Measurements from ENCODE around the gene TMCO5A.

Gene TMCO5A

DNA sequence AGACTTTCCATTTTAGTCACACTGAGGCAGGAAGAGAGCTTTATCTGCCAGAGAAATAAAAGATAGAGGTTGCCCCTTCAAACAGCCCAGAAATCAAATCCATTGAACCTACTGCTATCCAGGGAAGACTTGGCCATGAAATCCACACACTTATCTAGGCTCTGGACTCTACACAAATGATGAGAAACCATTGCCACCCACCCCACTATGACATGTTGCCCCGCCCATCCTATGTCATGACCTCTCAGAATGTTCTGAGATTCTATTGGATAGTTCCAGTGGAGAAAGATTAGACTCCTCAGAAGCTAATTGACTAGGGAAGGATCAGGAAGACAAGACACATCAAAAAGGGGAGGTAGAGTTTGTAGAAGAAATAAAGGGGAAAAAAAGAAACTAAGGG lies at the start of gene TMCO5A:
TMCO5A (plus strand) TSS at position 301 of the 400 bp plus-strand sequence. CDS start 1,684 bp downstream, outside the sequence.
- H3K27me3 ChIP-seq (ENCODE audit: control insufficient read depth in 1 of 2, insufficient read depth in 2 of 2, low read length in 2 of 2) = no peaks in the 10 kb centered on the region
- no peaks in the 10 kb centered on the region for H3K9me3 ChIP-seq (ENCODE audit: control insufficient read depth in 2 of 2, low read length in 2 of 2)
- no peak within 1 kb of the TSS for H3K4me3 ChIP-seq (ENCODE audit: low read length in 2 of 2)
- H3K4me1 ChIP-seq (ENCODE audit: control insufficient read depth, insufficient read depth, low read length) = no peaks in the 10 kb centered on the region
- H3K36me3 ChIP-seq (ENCODE audit: control insufficient read depth in 2 of 2, insufficient read depth in 2 of 2, low read length in 2 of 2) = no peaks in the 10 kb centered on the region
- H3K27ac ChIP-seq (ENCODE audit: low read length) = no peak within 1 kb of the TSS
- H3K9ac ChIP-seq (ENCODE audit: low read length in 2 of 2) = no peak within 1 kb of the TSS

DNA sequence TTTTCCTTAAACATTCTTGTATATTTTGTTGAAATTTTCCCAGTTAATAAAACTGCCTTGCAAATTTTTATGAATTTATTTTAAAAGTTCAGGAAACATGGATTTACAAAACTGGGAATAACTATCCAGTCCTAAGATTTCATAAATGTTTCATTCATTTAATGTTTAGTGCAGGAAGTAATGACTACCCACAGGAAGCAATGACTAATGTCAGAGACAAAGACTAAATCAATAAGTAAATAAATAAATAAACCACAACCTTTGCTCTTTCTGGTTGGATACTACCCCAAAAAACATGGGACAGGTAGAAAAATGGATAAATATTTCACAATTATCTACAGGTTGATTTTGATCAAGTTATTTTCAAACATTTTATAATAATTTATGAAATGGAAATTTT lies 48.8 kb upstream of the TMCO5A start:
- Histone ChIP-seq H3K4me3 (ENCODE audit: low read length in 2 of 2) (no peak overlapping the region), H3K27me3 (ENCODE audit: control insufficient read depth in 1 of 2, insufficient read depth in 2 of 2, low read length in 2 of 2) (peaks cover 3% of the 10 kb centered on the region in 2 donors), H3K4me1 (ENCODE audit: control insufficient read depth, insufficient read depth, low read length) (no peaks in the 10 kb centered on the region), H3K9me3 (ENCODE audit: control insufficient read depth in 2 of 2, low read length in 2 of 2) (no peaks in the 10 kb centered on the region), H3K27ac (ENCODE audit: low read length) (no peak overlapping the region), H3K9ac (ENCODE audit: low read length in 2 of 2) (no peak overlapping the region), H3K36me3 (ENCODE audit: control insufficient read depth in 2 of 2, insufficient read depth in 2 of 2, low read length in 2 of 2) (no peaks in the 10 kb centered on the region)

- Histone ChIP-seq H3K9me3 (ENCODE audit: control insufficient read depth in 2 of 2, low read length in 2 of 2) (no peaks in the 10 kb centered on the region), H3K9ac (ENCODE audit: low read length in 2 of 2) (no peak overlapping the region), H3K4me3 (ENCODE audit: low read length in 2 of 2) (no peak overlapping the region), H3K27ac (ENCODE audit: low read length) (no peak overlapping the region), H3K27me3 (ENCODE audit: control insufficient read depth in 1 of 2, insufficient read depth in 2 of 2, low read length in 2 of 2) (peaks cover 0 to 3% of the 10 kb centered on the region in 2 donors), H3K36me3 (ENCODE audit: control insufficient read depth in 2 of 2, insufficient read depth in 2 of 2, low read length in 2 of 2) (no peaks in the 10 kb centered on the region), H3K4me1 (ENCODE audit: control insufficient read depth, insufficient read depth, low read length) (no peaks in the 10 kb centered on the region)
Observed at GRCh38 chr15:37888356-37888755, 46.1 kb upstream of the TMCO5A start.

GRCh38 chr15:37891766-37892368 lies 42.6 kb upstream of the TMCO5A start:
- Histone ChIP-seq H3K4me1 (ENCODE audit: control insufficient read depth, insufficient read depth, low read length) (no peaks in the 10 kb centered on the region), H3K9ac (ENCODE audit: low read length in 2 of 2) (no peak overlapping the region)

DNA sequence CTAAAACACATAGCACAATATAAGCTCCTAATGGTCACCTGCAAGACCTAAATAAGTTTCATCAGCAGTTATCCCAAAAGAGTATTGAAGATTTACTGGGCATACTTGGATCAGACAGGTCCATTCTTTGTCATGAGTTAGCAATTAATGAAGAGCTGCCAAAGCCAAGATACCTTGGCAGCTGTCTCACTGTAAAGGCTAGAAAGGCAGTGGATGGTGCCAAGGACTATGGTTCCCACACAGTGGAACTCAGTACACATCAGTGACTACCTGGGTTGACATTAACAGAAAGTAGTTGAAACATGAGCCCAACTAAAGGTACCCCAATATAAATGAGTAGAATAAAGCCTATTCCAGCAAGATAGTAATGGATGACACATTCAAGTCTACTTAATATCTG lies 41.1 kb upstream of the TMCO5A start:
- Histone ChIP-seq H3K4me1 (ENCODE audit: control insufficient read depth, insufficient read depth, low read length) (no peaks in the 10 kb centered on the region), H3K36me3 (ENCODE audit: control insufficient read depth in 2 of 2, insufficient read depth in 2 of 2, low read length in 2 of 2) (no peaks in the 10 kb centered on the region), H3K27me3 (ENCODE audit: control insufficient read depth in 1 of 2, insufficient read depth in 2 of 2, low read length in 2 of 2) (no peaks in the 10 kb centered on the region), H3K9me3 (ENCODE audit: control insufficient read depth in 2 of 2, low read length in 2 of 2) (no peaks in the 10 kb centered on the region), H3K9ac (ENCODE audit: low read length in 2 of 2) (no peak overlapping the region), H3K27ac (ENCODE audit: low read length) (no peak overlapping the region), H3K4me3 (ENCODE audit: low read length in 2 of 2) (no peak overlapping the region)

More at GRCh38 chr15:37891766-37892368, 42.6 kb upstream of the TMCO5A start:
- no peak overlapping the region for H3K4me3 ChIP-seq (ENCODE audit: low read length in 2 of 2)
- no peaks in the 10 kb centered on the region for H3K36me3 ChIP-seq (ENCODE audit: control insufficient read depth in 2 of 2, insufficient read depth in 2 of 2, low read length in 2 of 2)
- H3K27ac ChIP-seq (ENCODE audit: low read length) = no peak overlapping the region
- peaks cover 0 to 3% of the 10 kb centered on the region in 2 donors for H3K27me3 ChIP-seq (ENCODE audit: control insufficient read depth in 1 of 2, insufficient read depth in 2 of 2, low read length in 2 of 2)
- H3K9me3 ChIP-seq (ENCODE audit: control insufficient read depth in 2 of 2, low read length in 2 of 2) = no peaks in the 10 kb centered on the region

- H3K9ac ChIP-seq (ENCODE audit: low read length in 2 of 2) = no peak overlapping the region
- H3K36me3 ChIP-seq (ENCODE audit: control insufficient read depth in 2 of 2, insufficient read depth in 2 of 2, low read length in 2 of 2) = no peaks in the 10 kb centered on the region
- H3K27me3 ChIP-seq (ENCODE audit: control insufficient read depth in 1 of 2, insufficient read depth in 2 of 2, low read length in 2 of 2) = no peaks in the 10 kb centered on the region
- no peaks in the 10 kb centered on the region for H3K9me3 ChIP-seq (ENCODE audit: control insufficient read depth in 2 of 2, low read length in 2 of 2)
- no peaks in the 10 kb centered on the region for H3K4me1 ChIP-seq (ENCODE audit: control insufficient read depth, insufficient read depth, low read length)
- no peak overlapping the region for H3K4me3 ChIP-seq (ENCODE audit: low read length in 2 of 2)
- H3K27ac ChIP-seq (ENCODE audit: low read length) = no peak overlapping the region
Observed at GRCh38 chr15:37898362-37898761, 36.1 kb upstream of the TMCO5A start.

- H3K9ac ChIP-seq (ENCODE audit: low read length in 2 of 2) = no peak overlapping the region
- H3K4me3 ChIP-seq (ENCODE audit: low read length in 2 of 2) = no peak overlapping the region
- H3K4me1 ChIP-seq (ENCODE audit: control insufficient read depth, insufficient read depth, low read length) = no peaks in the 10 kb centered on the region
- H3K27me3 ChIP-seq (ENCODE audit: control insufficient read depth in 1 of 2, insufficient read depth in 2 of 2, low read length in 2 of 2) = no peaks in the 10 kb centered on the region
- H3K9me3 ChIP-seq (ENCODE audit: control insufficient read depth in 2 of 2, low read length in 2 of 2) = no peaks in the 10 kb centered on the region
- no peak overlapping the region for H3K27ac ChIP-seq (ENCODE audit: low read length)
- no peaks in the 10 kb centered on the region for H3K36me3 ChIP-seq (ENCODE audit: control insufficient read depth in 2 of 2, insufficient read depth in 2 of 2, low read length in 2 of 2)
Observed at GRCh38 chr15:37900326-37901221, 33.9 kb upstream of the TMCO5A start.

DNA sequence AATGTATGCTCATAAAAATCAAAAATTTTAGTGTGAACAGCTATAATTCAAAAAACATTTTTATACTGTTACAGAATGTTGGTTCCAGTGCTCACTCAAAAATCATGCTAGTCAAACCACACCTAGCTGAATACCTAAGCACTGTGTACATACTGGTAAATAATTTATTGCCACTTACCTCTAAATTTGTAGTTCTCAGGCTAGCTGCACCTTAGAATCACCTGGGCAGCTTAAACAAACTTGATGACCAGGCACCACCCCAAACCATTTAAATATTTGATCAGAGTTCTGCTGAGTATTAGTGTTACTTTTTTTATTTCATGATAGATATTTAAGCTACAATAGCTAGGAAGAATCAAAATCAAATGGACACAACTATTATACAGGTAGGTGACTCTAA lies 32.3 kb upstream of the TMCO5A start:
- no peak overlapping the region for H3K4me3 ChIP-seq (ENCODE audit: low read length in 2 of 2)
- no peaks in the 10 kb centered on the region for H3K36me3 ChIP-seq (ENCODE audit: control insufficient read depth in 2 of 2, insufficient read depth in 2 of 2, low read length in 2 of 2)
- H3K27ac ChIP-seq (ENCODE audit: low read length) = no peak overlapping the region
- H3K9ac ChIP-seq (ENCODE audit: low read length in 2 of 2) = no peak overlapping the region
- no peaks in the 10 kb centered on the region for H3K27me3 ChIP-seq (ENCODE audit: control insufficient read depth in 1 of 2, insufficient read depth in 2 of 2, low read length in 2 of 2)
- H3K4me1 ChIP-seq (ENCODE audit: control insufficient read depth, insufficient read depth, low read length) = no peaks in the 10 kb centered on the region
- no peaks in the 10 kb centered on the region for H3K9me3 ChIP-seq (ENCODE audit: control insufficient read depth in 2 of 2, low read length in 2 of 2)

- no peak overlapping the region for H3K9ac ChIP-seq (ENCODE audit: low read length in 2 of 2)
- no peak overlapping the region for H3K27ac ChIP-seq (ENCODE audit: low read length)
- H3K9me3 ChIP-seq (ENCODE audit: control insufficient read depth in 2 of 2, low read length in 2 of 2) = no peaks in the 10 kb centered on the region
Observed at GRCh38 chr15:37903919-37904625, 30.4 kb upstream of the TMCO5A start.

DNA sequence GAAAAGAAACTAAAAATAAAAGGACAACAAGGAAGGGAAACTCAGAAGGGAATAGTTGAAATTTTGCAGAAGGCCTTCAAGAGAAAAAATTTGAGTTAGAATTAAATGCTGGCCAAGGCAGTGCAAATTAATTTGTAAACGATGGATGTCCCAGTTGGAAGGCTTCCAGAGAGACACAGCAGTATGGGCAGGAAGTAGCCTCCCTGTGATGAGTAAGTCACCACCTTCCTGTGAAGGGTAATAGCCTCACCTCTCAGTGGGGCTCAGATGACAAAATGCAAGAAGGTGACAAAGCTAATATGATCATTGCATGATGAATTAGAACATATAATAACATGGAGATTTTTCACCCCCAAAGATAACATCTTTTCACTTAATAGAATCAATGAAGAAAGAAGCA lies 27.3 kb upstream of the TMCO5A start:
- no peaks in the 10 kb centered on the region for H3K9me3 ChIP-seq (ENCODE audit: control insufficient read depth in 2 of 2, low read length in 2 of 2)
- H3K36me3 ChIP-seq (ENCODE audit: control insufficient read depth in 2 of 2, insufficient read depth in 2 of 2, low read length in 2 of 2) = no peaks in the 10 kb centered on the region
- no peak overlapping the region for H3K9ac ChIP-seq (ENCODE audit: low read length in 2 of 2)
- no peak overlapping the region for H3K27ac ChIP-seq (ENCODE audit: low read length)
- no peaks in the 10 kb centered on the region for H3K4me1 ChIP-seq (ENCODE audit: control insufficient read depth, insufficient read depth, low read length)
- no peak overlapping the region for H3K4me3 ChIP-seq (ENCODE audit: low read length in 2 of 2)
- no peaks in the 10 kb centered on the region for H3K27me3 ChIP-seq (ENCODE audit: control insufficient read depth in 1 of 2, insufficient read depth in 2 of 2, low read length in 2 of 2)

More at GRCh38 chr15:37903919-37904625, 30.4 kb upstream of the TMCO5A start:
- Histone ChIP-seq H3K4me1 (ENCODE audit: control insufficient read depth, insufficient read depth, low read length) (no peaks in the 10 kb centered on the region), H3K4me3 (ENCODE audit: low read length in 2 of 2) (no peak overlapping the region), H3K36me3 (ENCODE audit: control insufficient read depth in 2 of 2, insufficient read depth in 2 of 2, low read length in 2 of 2) (no peaks in the 10 kb centered on the region), H3K27me3 (ENCODE audit: control insufficient read depth in 1 of 2, insufficient read depth in 2 of 2, low read length in 2 of 2) (no peaks in the 10 kb centered on the region)
